GM08714 (cell line): ENCODE measurements around the gene HARS2.

Experiments
- H3K4me3 ChIP-seq: fragments of 200-500 bp; sonication (Bioruptor generic); 2 replicates; pipeline ENCODE4 v1.5.1; 2014; ENCODE audit warnings: mild to moderate bottlenecking, low read length, inconsistent platforms
- ZNF274 ChIP-seq: IDR thresholded peaks from 2 replicates; pipeline ENCODE4 v1.6.1; 2012; ENCODE audit warnings: mild to moderate bottlenecking, low read depth, low read length

HARS2 gene

GRCh38 chr5:140725799-140726471 is 34.7 kb downstream of the HARS2 start:
- no peak for TF ChIP-seq ZNF274
- H3K4me3 ChIP-seq, result peak overlapping the region; percentile 49

GRCh38 chr5:140733098-140733497 is 41.8 kb downstream of the HARS2 start:
- no peak for TF ChIP-seq ZNF274
- no peak overlapping the region for H3K4me3 ChIP-seq

- no peak overlapping the region for H3K4me3 ChIP-seq
- no peak for TF ChIP-seq ZNF274
Measured at GRCh38 chr5:140734354-140734753, 43.1 kb downstream of the HARS2 start.

- TF ChIP-seq ZNF274, result no peak
- no peak overlapping the region for H3K4me3 ChIP-seq
Measured at GRCh38 chr5:140737486-140737885, 46.2 kb downstream of the HARS2 start.

GRCh38 chr5:140741967-140742366 is 50.7 kb downstream of the HARS2 start:
- no peak overlapping the region for H3K4me3 ChIP-seq
- no peak for TF ChIP-seq ZNF274
